ENCODE results near the gene SLC17A5. TPM values are rescaled to one million over a fixed set of nuclear protein-coding genes. Genes with fewer than 3 reads are reported as not detected.

SLC17A5 gene
- total and polyA plus RNA-seq, 4 donors = 9.1 to 19.3 (median 11.3) TPM

- TF ChIP-seq FOXA2 (IDR thresholded peaks at IDR 0.05) (no peak), ZBTB33 (IDR thresholded peaks at IDR 0.05) (no peak), YY1 (IDR thresholded peaks at IDR 0.05) (no peak), MAX (IDR thresholded peaks at IDR 0.05) (no peak), JUND (IDR thresholded peaks at IDR 0.05) (no peak)
- 48% methylated on average over 10 of the region's 10 CpGs for WGBS
- Histone ChIP-seq H3K27me3 (ENCODE audit: control insufficient read depth in 4 of 4, insufficient read depth in 4 of 4, low read length in 3 of 4) (no peaks in the 10 kb centered on the region), H3K9me3 (ENCODE audit: control insufficient read depth in 4 of 4, low read length in 3 of 4) (no peaks in the 10 kb centered on the region), H3K4me1 (ENCODE audit: control insufficient read depth in 4 of 4, insufficient read depth in 4 of 4, low read length in 3 of 4) (no peaks in the 10 kb centered on the region), H3K27ac (ENCODE audit: low read depth in 1 of 2, low read length in 2 of 2) (no peak overlapping the region), H3K36me3 (ENCODE audit: control insufficient read depth in 4 of 4, insufficient read depth in 3 of 4, low read depth in 1 of 4, low read length in 3 of 4) (peaks cover 0 to 10% (median 7%) of the 10 kb centered on the region in 4 donors), H3K9ac (ENCODE audit: low read depth in 1 of 2, low read length in 2 of 2) (no peak overlapping the region), H3K4me3 (ENCODE audit: low read depth in 1 of 3, low read length in 3 of 3) (peak overlapping the region in 1 of 3 donors; percentile 24)
- DNase-seq (ENCODE audit: low spot score) = no peak
Observed at GRCh38 chr6:73644941-73645591, 8.7 kb downstream of the SLC17A5 start.

- no peak for TF ChIP-seq RAD21 (IDR thresholded peaks at IDR 0.05)
- no peak for TF ChIP-seq HNF4G (IDR thresholded peaks at IDR 0.05)
- no peak for TF ChIP-seq ZBTB33 (IDR thresholded peaks at IDR 0.05)
- Histone ChIP-seq H3K4me1 (ENCODE audit: control insufficient read depth in 4 of 4, insufficient read depth in 4 of 4, low read length in 3 of 4) (no peaks in the 10 kb centered on the region), H3K36me3 (ENCODE audit: control insufficient read depth in 4 of 4, insufficient read depth in 3 of 4, low read depth in 1 of 4, low read length in 3 of 4) (peaks cover 0 to 8% (median 5%) of the 10 kb centered on the region in 4 donors), H3K27me3 (ENCODE audit: control insufficient read depth in 4 of 4, insufficient read depth in 4 of 4, low read length in 3 of 4) (no peaks in the 10 kb centered on the region), H3K27ac (ENCODE audit: low read depth in 1 of 2, low read length in 2 of 2) (no peak overlapping the region), H3K9ac (ENCODE audit: low read depth in 1 of 2, low read length in 2 of 2) (no peak overlapping the region), H3K4me3 (ENCODE audit: low read depth in 1 of 3, low read length in 3 of 3) (no peak overlapping the region), H3K9me3 (ENCODE audit: control insufficient read depth in 4 of 4, low read length in 3 of 4) (no peaks in the 10 kb centered on the region)
- WGBS = 97% methylated on average over 2 of the region's 2 CpGs
- no peak for DNase-seq (ENCODE audit: low spot score)
Observed at GRCh38 chr6:73644030-73644429, 9.8 kb downstream of the SLC17A5 start.

GRCh38 chr6:73642530-73642929 lies 11.3 kb downstream of the SLC17A5 start:
- WGBS = 90% methylated on average over 2 of the region's 2 CpGs
- no peak overlapping the region for H3K27ac ChIP-seq (ENCODE audit: low read depth in 1 of 2, low read length in 2 of 2)
- H3K4me1 ChIP-seq (ENCODE audit: control insufficient read depth in 4 of 4, insufficient read depth in 4 of 4, low read length in 3 of 4) = no peaks in the 10 kb centered on the region
- DNase-seq (ENCODE audit: low spot score) = no peak
- no peak overlapping the region for H3K9ac ChIP-seq (ENCODE audit: low read depth in 1 of 2, low read length in 2 of 2)
- TF ChIP-seq REST (IDR thresholded peaks at IDR 0.05) (no peak), EGR1 (IDR thresholded peaks at IDR 0.05; ENCODE audit: low read depth in 2 of 2) (no peak), RAD21 (IDR thresholded peaks at IDR 0.05) (no peak), FOXA2 (IDR thresholded peaks at IDR 0.05) (no peak), HNF4G (IDR thresholded peaks at IDR 0.05) (no peak)
- no peaks in the 10 kb centered on the region for H3K9me3 ChIP-seq (ENCODE audit: control insufficient read depth in 4 of 4, low read length in 3 of 4)
- H3K36me3 ChIP-seq (ENCODE audit: control insufficient read depth in 4 of 4, insufficient read depth in 3 of 4, low read depth in 1 of 4, low read length in 3 of 4) = peaks cover 0 to 15% (median 7%) of the 10 kb centered on the region in 4 donors
- no peak overlapping the region for H3K4me3 ChIP-seq (ENCODE audit: low read depth in 1 of 3, low read length in 3 of 3)
- no peaks in the 10 kb centered on the region for H3K27me3 ChIP-seq (ENCODE audit: control insufficient read depth in 4 of 4, insufficient read depth in 4 of 4, low read length in 3 of 4)
